HG03196 (cell line): Measurements from ENCODE around the gene COL19A1.
A peak's percentile ranks its signal among the peaks of the same experiment; 100 is the strongest.
"Not testable (repeated sequence)": the region's sequence is repeated elsewhere in the genome, so short reads cannot be mapped to it uniquely, and the experiment has no call there.

Experiments used
- ATAC-seq: cut with Tn5 transposase; IDR thresholded peaks from one replicate; pipeline ENCODE4 v1.9.1; 2021; ENCODE audit not compliant: unreplicated experiment

COL19A1 gene

DNA sequence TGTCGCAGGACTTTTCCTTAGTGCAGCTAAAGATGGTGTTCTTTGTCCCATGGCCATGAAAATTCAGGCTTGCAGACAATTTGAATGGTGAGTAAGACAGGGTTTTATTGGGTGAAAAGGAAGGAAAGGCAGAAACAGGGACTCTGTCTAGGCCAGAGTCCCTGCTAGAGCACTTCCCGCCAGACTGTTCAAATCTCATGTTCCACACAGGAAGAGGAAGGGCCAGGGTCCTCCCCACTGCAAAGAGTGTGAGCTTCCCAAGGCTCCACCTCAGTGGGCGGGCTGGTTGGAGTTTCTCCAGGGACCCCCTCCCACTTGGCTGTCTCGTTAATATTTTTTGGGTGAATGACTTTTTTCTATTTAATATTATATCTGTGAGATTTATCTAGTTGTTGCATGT is 29.0 kb downstream of the COL19A1 start:
- ATAC-seq = no peak

DNA sequence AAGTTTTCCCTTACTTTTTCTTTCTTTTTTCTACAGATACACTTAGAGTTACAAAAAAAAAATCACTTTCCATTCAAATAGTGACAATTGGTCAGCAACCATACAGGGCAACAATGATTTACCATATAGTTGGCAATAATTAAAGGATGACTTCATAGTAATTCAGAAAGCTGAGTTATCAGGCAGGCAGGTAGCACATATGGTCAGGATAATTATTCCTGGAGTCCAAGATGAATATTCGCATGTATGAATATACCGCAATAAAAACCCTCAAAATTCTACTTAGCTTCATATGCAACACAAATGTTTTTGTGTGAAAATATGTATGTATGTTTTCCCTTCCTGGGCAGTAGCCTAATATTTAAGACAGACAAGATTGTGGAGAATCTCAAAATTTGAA is 34.5 kb downstream of the COL19A1 start:
- ATAC-seq = no peak

DNA sequence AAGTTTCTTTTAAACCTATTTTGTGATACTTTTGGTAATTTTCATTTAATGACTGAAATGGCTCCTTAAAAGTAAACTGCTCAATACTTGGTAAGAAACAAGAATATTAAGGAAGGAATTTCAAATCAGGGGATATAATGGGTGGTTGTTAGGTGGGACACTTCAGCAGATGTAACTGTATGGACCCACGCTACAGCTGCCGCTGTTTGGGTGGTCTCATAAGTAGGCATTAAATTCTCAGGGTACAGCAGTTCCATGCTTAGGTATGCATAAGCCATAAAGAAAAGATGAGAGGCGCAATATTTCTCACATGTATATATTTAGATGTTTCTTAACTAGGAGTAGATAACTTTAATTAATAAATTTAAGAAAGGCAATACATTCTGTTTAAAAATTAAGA is 35.0 kb downstream of the COL19A1 start:
- no peak for ATAC-seq

DNA sequence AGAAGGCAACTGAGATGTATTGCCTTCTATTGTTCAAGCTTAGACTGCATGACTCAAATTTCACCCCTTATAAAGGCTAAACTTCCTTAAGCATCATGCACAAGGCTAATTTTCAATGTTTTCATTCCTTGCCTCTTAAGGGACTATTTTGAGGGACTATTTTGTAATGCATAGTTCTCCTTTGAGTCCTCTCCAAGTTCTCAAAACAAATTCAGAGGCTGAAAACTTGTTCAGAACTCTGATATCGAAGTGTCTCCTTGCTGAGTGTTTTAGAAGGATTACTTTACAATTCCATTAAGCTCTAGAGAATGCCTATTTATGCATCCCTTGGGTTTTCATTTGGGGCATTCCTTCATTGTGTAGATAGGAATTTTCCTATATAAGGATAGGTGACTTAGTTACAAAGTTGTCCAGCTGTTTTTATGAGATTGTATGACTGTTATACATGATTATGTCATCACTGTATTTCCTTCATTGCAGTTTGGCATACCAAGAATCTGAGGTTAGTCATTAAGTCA is 41.7 kb downstream of the COL19A1 start:
- no peak for ATAC-seq

DNA sequence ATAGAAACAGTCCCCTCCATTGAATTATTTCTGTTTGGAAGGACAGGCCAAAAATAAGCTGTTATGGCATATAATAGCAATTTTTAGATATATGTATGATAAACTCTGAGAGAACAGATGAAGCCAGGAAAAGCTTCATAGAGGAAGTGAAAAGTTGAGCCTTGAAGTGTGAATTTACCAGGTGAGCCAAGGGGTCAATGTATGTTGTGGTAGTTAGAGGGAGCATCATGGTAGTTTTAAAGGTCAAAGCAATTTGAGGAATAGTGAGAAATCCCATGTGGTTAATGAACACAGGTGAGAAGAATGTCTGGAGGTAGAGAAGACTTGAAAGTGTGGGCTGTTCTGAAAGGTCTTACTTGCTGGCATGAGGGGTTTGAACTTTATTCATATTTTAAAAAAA is 47.0 kb downstream of the COL19A1 start:
- ATAC-seq = no peak

DNA sequence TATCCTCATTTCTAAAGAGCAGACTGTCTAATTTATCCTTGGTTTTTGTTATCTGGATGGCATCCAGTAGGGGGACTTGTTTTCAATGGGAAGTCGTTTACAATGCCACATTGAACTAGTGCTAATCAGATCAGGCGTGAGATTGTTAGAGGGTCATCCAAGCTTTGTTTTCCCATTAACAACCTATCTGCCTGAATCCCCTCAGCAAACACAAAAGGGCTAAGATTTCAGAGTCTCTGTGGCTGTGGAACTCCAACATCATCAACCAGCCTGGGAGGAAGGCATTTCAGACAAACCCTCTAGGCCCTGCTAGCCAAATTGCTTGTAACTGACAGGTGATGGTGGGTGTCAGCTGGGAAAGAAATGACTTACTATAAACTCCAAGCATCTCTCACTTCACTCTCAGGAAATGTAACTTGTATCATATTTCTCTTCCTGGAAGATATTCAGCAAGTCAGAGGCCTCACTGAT is 47.7 kb downstream of the COL19A1 start:
- no peak for ATAC-seq

DNA sequence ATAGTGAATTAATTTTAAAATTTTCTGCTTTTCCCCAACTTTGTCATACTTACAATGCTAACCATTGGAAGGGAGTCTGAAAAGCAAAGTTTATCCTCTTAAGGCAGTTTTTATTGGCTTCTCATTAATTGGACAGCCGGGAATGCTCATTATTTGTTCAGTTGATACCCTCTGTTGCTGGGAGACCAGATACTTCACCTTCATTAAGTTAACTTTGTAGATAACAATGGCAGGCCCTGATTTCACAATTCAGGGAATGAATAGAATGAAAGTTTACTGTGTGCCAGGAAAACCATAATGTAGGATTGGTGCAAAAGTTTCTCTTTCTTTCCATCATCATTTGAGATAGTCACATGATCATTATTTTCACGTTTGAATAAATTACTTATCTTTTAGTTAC is 49.0 kb downstream of the COL19A1 start:
- no peak for ATAC-seq

DNA sequence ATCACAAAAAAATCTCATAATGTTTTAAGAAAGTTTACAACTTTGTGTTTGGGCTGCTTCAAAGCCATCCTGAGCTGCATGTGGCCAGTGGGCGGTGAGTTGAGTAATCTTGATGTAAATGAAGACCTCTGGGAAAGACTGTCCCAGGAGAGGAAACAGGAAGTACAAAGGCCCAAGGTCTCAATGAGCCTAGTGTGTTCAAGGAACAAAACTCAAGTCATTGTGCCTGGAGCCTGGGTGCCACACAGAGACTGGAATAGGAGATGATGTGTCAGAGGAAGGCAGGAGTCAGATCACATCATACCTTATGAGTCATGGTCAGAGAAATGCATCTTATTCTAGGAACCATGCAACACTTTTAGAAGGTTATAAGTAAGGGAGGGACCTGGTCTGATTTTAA is 51.5 kb downstream of the COL19A1 start:
- ATAC-seq = peak; percentile 66

DNA sequence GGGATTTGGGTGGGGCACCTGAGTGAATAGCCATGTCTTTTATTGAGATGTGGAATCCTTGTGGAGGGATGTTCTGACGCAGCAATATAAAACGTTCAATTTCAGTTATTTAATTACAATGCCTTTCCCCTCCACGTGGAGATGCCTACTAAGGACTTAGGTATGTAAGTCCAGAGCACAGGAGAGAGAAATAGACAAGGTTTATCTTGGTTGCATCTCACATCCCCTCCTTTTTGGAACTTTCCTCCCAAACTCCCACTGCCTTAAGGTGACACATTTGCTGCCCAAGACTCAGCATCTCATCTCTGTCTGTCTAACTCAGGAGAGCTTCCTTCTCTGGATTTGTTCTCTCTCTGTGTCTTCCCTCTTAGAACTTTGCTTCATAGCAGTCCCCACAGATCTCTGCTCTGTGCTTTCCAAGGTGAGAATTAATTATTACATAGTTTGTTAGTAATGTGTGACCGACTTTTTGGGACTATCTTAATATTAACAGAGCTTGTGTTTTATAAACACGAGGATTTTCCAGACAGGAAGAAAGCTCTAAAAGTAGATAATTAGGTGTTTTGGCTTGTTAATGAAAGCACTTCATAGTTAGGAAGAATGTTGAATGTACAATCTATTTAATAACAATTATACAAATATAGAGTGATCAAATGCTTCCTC is 52.6 kb downstream of the COL19A1 start:
- no peak for ATAC-seq

DNA sequence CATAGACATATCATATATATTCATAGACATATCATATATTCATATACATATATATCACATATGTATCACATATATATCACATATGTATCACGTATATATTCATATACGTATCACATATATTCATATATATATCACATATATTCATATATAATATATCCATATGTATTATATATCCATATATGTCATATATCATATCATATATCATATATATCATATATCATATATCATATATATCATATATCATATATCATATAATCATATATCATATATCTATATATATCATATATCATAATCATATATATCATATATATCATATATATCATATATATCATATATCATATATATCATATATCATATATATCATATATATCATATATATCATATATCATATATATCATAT is 54.7 kb downstream of the COL19A1 start:
- ATAC-seq = not testable (repeated sequence)

DNA sequence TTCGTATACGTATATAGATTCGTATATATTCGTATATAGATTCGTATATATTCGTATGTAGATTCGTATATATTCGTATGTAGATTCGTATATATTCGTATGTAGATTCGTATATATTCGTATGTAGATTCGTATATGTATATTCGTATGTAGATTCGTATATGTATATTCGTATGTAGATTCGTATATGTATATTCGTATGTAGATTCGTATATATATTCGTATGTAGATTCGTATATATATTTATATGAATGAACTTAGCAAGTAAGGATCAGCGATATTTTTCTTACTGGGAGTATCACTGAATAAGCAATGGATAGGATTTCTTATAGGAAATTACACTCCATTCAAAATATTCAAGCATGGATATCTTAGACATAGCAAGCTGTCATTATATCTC is 55.3 kb downstream of the COL19A1 start:
- not testable (repeated sequence) for ATAC-seq

DNA sequence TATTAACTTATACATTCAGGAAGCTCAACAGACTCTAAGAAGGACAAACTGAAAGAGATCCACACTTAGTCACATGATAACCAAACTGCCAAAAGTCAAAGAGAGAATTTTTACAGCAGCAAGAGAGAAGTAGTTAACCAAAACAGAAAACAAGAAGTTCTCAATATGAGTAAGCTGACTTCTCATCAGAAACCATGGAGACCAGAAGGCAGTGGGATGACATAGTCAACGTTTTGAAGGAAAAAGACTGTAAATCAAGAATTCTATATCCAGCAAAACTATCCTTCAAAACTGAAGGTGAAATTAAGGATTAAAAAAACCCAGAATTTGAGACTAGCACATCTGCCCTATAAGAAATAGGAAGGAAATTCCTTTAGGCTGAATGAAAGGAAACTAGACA is 60.4 kb downstream of the COL19A1 start:
- no peak for ATAC-seq

DNA sequence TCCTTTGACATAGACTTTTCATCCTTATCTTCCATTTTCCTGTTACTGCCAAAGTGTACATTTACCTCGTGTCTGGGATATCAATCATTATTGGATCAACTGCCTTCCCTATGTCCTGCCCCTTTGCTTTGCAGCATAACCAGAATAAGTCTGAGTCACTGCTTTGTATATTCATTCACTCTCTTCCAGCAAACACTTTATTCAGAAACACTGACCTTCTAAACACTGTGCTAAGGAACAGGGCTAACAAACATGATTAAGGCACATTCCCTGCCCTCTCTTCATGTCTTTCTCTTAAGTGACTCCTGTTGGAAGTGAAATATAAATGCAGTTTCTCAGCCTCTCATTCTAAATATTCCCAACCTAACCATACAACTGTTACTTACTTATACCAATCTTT is 66.9 kb downstream of the COL19A1 start:
- ATAC-seq = no peak

DNA sequence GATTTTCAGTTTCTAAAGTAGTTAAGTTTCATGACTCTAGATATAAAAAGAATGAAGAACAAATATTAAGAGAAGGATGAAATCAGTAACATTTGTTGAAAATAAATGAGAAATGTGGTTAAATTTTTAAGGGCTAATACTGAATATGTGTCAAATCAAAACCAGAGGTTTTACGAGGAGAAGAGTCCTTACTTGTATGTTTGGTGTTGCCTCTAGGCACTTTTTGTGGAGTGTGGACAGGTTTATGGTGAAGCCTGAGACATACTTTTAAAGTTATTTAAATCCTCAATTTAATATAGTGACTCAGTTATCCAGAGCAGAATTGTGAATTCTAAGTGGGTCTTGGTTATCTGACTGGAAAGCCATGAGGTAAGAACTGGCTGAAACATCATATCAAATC is 68.7 kb downstream of the COL19A1 start:
- ATAC-seq = no peak

DNA sequence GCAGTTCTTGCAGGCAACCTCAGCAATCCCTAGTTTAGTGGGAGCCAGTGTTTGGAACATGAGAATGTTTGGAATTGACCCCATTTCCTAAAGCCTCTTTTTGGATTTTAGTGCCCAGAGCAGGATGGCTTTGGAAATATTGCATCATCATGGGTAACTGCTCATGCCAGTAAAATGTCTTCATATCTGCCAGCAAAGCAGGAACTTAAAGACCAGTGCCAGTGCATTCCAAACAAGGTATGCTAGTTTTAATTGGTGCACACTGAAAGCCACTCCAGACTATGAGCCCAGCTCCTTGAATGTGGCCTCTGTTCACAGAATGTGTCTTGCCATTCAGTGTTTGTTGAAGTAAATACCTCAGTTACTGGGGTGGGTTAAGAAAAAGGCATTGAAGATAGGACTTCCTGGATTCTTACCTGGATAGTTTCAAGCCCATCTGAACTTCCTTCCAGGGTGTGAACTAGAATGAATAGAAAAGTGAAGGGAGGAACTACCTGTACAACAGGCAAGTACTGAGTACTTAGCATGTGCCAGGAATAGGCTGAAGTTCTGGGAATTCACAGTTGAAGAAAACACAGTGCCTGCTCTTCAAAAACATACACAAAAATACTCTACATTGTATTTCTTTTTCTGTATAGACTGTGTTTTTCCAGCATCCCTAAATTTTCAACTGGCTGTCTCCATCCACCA is 70.5 kb downstream of the COL19A1 start:
- ATAC-seq = no peak

DNA sequence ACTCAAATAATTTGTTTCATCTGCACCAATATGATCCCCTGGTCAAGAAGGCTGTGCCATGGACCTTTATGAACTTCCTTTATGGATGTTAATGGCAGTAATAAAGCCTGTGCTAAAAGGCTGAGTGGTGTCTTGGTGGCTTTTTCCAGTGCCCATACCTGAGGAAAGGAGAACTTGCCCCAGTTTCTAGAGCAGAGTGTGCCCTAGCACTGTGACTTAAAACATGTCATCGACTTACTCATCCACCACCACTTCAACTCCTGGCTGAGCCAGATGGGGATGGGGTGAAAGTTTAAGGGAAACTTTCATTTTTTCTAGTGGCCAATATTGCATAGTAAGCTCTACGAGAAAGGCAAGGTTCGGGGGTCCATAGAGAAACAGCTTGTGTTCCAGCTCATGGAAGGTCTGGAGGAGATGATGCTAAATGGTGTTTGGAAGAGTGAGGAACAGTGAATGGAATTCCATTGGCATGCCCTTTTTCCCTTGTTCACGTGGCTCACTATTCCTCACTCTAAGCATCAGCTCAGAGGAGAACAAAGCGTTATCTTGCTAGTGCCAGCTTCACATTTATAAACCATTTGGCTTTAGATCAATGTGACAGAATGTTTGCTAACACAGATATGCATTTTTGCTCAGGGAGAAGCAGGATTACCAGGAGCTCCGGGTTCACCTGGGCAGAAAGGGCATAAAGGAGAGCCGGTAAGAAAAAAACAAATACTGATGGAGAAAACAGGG is 71.2 kb downstream of the COL19A1 start:
- ATAC-seq = no peak

DNA sequence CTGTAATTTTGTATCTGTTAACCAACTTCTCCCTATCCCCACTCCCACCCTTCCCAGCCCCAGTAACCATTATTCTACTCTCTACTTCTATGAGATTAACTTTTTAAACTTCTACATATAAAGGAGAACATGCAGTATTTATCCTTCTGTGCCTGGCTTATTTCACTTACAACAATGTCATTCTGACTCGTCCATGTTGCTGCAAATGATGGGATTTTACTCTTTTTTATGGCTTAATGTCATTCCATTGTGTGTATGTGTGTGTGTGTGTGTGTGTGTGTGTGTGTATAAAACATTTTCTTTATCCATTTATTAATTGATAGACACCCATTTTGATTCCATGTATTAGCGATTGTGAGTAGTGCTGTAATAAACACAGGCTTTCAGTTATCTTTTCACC is 76.1 kb downstream of the COL19A1 start:
- no peak for ATAC-seq

DNA sequence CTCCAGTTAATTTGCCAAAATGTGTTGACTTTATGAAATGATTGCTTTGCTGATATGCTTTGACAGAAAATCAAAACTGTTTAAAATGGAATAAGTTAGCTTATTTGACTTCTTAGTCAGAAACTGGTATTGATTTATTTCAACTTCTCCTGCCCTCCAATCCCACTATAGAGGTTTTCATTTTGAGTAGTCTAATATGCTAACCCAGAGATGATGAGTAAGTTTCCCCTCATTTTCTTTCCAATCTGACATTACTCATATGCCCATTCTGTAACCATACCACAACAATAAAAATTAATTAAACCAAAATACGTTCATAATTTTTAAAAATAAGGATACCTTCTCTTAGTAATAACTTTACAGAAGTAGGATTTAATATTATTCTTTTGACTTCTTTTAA is 78.8 kb downstream of the COL19A1 start:
- ATAC-seq = no peak

DNA sequence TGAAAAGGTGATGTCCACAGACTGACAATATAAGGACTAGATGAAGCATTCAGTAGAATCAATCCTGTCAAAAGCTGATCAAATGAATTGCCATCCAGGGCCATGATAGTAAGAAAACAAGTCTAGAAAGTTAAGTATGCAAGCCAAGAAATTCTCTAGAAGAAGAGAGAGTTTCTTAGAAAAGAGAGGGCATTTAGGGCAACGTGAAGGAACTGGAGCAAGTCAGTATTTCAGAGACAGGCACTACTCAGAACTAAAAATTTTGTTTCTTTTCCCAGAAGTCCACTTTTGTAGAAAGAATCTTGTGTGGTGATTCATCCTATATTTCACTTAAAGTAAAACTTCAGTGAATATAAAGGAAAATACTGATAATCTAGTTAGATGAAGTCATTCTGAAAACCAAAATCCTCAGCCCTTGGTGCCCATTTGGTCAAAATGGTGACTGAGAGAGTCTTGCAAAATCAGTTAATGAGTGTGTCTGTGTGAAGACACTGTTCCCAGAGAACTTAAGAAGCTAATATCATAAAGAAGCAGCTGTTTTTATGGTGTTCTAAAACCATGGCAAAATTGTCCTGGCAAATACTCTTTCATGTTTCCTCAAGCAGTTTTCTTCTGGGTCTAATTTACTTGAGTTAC is 82.2 kb downstream of the COL19A1 start:
- ATAC-seq = no peak

DNA sequence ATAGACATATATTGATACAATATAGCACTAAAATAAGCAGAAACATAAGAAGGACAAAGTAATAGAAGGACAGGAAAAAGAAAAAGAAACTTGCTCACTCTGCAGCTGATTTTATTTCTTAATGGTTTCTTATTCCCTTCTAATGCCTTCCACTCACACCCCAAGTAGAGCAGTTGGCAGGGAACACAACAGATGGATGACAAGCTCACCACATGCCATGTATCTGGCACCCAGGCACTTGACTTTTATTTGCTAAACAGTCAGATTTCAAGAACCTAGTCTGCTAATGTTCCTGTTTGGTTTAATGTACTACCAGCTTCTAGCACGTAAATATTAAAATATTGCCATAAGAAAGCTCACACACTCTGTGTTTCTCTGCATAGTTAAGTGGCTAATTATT is 87.1 kb downstream of the COL19A1 start:
- no peak for ATAC-seq

DNA sequence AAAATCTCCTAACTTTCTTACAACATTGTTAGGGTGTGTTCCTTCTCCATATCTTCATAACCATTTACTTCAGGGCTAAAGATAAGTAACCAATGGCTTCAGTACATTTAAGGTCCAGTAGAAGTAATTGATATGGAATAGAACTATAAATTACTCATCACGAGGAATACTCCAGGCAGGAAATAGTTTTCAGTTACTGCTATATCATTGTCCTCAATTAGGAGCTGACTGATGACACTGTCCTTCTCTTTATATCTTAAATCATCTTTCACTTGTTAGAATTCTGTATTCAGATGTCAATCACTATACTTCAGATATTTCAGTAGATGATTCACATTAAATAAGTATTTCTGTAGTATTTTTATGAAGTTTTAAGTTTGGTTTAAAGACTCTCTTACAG is 88.4 kb downstream of the COL19A1 start:
- ATAC-seq = no peak
